NOMO-1 treated with DMSO at 0.1 percent for 48 hours (cell line): ENCODE results near the gene TRNP1.
"Not testable (repeated sequence)": the region's sequence is repeated elsewhere in the genome, so short reads cannot be mapped to it uniquely, and the experiment has no call there.

Experiments used
- DNase-seq: peaks from one replicate; lab custom pipeline; 2025; ENCODE audit not compliant: unreplicated experiment; lab: John Stamatoyannopoulos, UW

TRNP1 gene

GRCh38 chr1:26972390-26972789, 21.1 kb upstream of the TRNP1 start:
- DNase-seq = no peak

DNA sequence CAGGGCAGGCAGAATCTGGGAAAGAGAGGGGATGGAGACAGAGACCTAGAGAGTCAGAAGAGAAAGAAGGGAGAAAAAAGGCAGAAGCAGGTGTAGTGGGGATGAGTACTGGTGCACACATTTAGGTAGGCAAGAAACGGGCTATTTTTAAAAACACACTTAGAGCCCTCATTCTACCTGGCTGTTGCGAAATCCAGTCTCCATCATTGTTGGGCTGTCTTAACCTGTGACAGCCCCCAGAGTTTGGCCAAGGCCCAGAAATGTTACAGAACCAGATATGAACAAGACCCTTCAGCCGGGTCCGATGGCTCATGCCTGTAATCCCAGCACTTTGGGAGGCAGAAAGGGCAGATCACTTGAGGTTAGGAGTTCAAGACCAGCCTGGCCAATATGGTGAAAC, 20.7 kb upstream of the TRNP1 start:
- no peak for DNase-seq

DNA sequence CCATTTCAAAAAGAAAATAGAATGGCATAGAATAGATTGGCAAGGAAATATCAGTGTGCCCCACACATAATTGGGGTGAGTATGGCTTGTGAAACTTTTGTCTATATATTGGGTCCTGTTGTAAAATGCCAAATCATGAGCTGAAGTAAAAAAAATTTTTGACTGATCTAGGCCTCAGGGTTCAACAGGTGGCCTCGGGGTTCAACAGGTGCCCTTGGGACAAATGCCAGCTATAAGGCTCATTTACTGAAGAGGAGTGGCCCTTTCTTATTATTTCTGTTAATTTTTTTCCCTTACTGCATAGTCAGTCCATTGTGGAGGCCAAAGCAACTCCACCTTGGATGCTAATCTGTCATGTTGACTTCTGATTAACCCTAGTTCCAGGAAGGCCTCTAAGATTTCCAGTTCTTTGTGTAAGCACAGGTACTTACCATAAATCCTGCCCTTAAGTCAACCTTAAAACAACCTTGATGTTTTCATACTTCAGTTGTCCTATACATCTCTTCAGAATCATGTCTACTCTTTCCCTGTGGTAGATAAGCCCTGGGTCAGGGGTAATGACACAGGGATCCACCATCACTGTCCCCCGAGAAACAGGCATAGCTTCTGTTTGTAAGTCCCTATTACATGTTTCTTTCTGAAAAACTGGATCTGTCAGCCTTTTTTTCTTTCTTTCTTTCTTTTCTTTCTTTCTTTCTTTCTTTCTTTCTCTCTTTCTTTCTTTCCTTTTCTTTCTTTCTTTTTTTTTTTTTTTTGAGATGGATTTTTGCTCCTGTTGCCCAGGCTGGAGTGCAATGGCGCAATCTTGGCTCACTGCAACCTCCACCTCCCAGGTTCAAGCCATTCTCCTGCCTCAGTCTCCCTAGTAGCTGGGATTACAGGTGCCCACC, 16.6 kb upstream of the TRNP1 start:
- DNase-seq = no peak

DNA sequence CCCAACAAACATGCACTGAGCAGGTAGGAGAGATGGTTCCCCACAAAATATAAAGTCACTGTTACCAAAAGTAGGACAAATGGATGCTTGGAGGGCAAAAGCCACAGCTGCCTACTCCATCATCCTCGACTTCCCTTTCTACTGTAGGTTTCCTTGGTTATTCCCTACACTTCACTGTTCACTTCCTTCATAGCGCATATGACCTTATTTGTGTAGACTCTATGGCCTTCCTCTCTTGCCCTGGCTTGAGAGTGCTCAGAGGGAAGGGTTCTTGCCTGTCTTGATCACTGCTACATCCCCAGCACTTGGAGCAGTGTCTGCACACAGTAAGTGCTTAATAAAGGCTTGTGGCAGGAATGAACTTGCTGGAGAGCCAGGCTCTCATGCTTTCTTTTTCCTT, 14.6 kb upstream of the TRNP1 start:
- no peak for DNase-seq

DNA sequence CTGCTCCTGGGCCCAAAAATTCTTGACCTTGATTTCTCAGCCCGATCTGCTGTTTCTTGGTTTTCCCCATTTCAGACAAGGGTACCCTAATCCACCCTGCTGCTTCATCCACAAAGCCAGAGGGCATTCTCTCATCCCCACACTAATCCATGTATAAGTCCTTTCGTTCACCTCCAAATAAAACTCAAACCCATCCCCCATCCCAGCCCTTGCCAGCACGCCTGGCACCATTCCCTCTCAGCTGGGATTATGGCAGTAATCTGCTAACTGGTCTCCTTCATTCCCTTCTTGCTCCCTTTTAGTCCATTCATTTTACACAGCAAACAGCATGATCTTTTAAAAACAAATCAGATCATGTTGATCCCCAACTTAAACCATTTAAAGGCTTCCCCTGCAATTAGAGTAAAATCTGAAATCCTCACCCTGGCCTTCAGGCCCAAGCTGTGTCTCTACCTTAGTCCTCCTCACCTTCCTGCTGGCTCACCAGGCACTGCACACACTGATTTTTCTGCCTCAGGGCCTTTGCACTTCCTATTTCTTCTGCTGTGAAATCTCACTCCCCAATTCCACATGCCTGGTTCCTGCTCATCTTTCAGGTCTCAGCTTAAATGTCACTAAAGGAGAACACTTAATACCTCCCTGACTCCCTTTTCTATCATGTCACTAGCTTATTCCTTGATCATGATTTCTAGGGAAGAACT, 12.2 kb upstream of the TRNP1 start:
- DNase-seq = no peak

GRCh38 chr1:26983863-26984262, 9.6 kb upstream of the TRNP1 start:
- no peak for DNase-seq

DNA sequence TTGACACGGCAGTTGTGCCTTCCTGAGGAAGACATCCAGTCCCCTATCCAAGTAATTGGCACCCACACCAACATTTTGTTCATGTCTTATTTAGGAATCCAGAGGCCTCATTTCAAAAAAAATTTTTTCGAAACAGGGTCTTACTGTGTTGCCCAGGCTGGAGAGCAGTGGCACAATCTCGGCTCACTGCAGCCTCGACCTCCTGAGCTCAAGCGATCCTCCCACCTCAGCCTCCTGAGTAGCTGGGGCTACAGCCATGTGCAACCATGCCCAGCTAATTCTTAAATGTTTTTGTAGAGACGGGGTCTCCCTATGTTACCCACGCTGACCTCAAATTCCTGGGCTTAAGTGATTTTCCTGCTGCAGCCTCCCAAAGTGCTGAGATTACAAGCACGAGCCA, 9.2 kb upstream of the TRNP1 start:
- DNase-seq = no peak

DNA sequence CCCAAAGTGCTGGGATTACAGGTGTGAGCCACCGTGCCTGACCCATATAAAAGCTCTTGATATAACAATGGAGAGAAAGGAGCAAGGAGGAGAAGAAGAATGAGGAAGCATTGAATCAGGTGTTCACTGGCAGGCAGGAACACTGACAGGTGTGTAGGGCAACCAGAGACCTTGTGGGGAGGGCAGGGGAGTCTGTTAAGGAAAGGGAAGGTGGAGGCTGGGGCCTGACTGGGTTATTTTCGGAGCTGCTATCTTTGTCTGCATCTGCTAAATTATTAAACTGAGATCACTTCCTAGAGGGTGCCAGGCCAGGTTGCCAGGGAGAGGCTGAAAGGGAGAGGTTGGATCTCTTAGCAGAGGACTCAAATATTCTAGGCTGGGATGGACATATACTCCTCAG, 6.8 kb upstream of the TRNP1 start:
- DNase-seq = no peak

- DNase-seq = not testable (repeated sequence)
These were observed 3.9 kb upstream of the TRNP1 start for GRCh38 chr1:26989403-26990109.

- DNase-seq = no peak
These were observed 2.0 kb upstream of the TRNP1 start for GRCh38 chr1:26991310-26992116.

GRCh38 chr1:26994020-26994786, 711 bp downstream of the TRNP1 start:
- no peak for DNase-seq

- no peak for DNase-seq
These were observed 1.5 kb downstream of the TRNP1 start for GRCh38 chr1:26994787-26995517.

DNA sequence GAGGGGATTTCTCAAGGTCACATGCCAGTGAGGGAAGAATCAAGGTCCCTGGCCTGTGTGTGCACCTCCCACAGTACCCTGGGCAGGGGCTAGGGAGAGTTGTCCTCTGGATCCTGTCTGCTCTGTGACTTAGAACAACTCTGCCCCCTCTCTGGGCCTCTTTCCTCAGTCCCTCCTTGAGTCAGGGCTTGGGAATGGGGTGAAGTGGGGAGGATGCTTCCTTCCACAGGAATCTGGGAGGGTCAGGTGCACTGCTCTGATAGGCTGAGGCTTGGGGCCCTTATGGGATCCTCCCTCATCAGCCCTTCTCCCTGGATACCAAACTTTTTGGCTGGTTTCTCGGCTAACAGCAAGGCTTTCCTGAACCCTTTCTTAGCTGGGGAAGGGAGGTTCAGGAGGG, 2.5 kb downstream of the TRNP1 start:
- no peak for DNase-seq

- no peak for DNase-seq
These were observed 3.2 kb downstream of the TRNP1 start for GRCh38 chr1:26996665-26997064.

DNA sequence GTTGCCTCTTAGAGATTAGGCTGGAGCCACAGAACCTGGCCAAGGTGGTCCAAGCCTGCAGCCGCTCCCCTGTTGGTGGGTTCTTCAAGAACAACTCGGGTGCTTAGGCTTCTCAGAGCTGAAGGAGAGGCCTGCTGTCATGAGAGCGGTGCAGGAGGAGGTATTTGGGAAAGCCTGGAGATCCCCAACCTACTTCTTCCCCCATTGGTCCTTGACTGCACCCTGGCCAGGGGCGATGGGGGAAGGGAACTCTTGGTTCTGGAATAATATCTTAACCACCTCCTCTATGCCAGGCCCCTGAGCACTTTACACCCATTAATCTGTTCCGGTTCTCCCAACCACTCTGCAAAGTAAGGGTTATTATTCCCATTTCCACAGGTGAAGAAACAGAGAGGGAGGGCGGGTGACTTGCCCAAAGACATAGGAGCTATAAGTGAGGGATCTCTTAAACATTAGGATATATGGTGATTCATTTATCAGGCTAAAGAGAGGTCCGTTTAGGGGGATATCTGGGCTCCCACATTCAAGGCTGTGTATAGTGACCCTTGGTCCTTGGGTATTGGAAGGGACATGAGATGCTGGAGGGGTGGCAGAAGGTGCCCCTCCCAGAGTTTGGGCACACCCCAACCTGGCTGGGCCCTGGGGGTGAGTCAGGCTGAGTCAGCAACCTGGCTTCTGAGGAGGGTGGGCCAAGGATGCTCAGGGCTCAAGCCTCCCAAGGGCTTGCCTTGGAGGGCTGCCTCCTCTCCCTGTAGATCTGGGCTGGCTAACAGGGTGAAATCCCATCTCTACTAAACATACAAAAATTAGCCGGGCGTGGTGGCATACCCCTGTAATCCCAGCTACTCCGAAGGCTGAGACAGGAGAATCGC, 5.2 kb downstream of the TRNP1 start:
- no peak for DNase-seq

DNA sequence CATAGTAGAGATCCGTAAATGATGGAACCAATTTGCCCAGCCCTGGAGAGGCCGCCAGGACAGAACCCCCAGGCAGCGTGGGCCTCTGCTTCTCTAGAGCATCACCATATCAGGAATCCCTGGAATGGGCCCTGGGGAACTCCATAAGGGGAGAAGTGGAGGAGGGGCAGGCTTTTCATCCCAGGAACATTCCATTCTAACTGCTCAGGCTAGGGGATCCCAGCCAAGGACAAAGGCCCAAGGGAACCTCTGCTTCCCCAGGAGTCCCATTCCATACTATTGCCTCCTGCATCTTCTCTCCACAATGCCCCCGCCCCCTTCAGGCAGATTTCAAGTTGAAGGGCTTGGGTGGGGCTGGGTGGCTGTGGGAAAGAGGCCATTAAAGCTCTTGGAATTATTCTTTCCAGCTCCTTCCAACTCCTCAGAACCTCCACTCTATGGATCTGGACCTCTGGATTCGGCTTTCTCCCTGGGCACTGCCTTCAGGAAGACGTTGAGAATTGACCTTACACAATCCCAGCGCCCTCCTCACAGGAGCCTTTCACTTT, 6.0 kb downstream of the TRNP1 start:
- no peak for DNase-seq

GRCh38 chr1:27000090-27000816, 6.8 kb downstream of the TRNP1 start:
- DNase-seq = no peak
